GM18909 (cell line): ENCODE measurements around the gene KRTAP26-1.

Experiments
- ATAC-seq: cut with Tn5 transposase; IDR thresholded peaks from one replicate; pipeline ENCODE4 v1.9.1; 2021; ENCODE audit warnings: mild to moderate bottlenecking; ENCODE audit not compliant: unreplicated experiment, poor library complexity

KRTAP26-1 gene

DNA sequence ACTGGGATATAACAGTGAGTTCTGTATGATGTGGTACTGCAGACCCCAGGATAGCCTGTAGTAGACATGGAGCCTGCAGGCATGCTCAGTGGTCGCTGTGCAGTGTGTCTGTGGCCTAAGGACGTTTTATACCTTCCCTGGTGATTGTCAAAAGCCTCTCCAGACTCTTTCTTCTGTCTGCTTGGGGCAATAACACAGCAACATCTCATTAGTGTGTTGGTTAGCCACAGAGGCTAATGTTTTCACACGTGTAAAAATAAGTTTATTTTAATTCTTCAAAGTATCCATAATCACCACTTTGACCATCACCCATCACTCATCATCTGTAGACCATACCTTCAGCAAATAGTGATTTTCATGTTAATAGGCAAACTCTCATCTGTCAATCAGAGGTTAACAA is 37.3 kb downstream of the KRTAP26-1 start, which contains the start of gene KRTAP24-1:
KRTAP24-1 (minus strand) TSS at position 101 of the 400 bp plus-strand sequence; CDS start at position 83, 18 bp downstream.
- no peak for ATAC-seq

DNA sequence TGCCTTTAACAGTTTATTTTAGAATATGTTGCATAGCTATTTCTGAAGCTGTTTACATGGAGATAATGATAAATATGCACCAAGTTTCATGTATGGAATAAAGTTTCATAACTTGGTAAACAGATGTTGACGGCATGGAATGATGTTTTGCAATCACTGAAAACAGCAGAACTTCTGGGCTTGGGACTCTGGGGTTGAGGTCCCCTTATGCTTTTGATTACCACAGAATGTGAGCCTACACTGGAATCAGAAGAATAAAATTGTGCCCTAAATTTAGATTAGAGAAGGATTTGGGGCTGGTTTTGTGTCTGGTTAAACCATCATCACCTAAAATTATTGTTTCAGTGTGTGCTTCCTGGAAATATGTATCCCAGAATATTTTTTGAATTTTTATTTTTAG is 48.5 kb downstream of the KRTAP26-1 start:
- no peak for ATAC-seq

DNA sequence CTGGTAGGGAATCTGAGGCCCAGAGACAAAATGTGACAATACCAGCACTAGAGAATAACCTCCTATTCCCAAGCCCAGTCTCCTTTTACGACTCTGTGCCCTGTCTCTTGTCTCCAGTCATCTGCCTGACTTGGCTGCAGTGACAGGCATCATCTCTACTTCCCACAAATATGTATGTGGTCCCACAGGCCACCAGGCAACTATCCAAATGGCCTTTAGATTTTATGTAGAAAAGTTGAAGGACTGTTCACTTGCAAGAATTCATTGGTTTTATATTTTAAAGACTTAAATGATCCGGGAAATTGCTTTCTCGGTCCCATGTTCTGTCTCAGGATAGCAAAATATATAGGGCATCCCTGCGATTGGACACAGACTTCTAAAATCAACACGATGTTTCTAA is 49.0 kb downstream of the KRTAP26-1 start:
- no peak for ATAC-seq

DNA sequence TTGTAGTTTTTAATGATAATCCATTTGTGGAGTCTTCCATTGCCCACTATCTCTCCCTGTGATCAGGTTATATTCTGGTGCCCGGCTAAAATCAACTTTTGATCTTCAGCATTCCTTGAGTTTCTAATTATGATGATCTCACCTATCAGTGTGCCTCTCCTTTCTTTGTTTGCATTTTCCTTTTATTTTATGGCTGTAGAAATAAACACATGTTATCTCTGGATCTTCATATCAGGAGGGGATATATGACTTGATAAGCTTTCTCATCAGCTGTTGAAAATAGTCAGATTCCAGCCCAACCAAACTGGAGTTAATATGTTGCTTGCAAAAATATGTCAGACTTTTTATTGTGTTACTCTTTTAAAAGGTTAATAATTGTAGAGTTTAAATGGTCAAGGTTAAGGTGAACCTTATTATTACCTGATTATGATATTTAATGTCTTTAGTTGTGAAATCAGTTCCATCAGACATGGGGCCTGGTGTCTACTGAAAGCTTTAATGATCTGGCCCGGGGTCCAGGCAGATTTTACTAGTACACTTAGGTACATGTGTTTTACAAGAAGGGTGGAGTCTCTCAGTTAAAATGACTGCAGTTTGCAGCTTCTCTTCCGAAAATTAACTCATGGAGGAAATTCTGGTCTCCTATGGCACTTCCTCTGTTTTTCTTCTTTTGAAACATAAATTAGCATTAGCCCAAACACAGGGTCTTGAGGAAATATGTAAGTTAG is 50.1 kb downstream of the KRTAP26-1 start:
- no peak for ATAC-seq
